SH-SY5Y (cell line): ENCODE results near the gene ANTXR1.

Experiments used
- GATA2 ChIP-seq: IDR thresholded peaks from 2 replicates; pipeline ENCODE4 v1.6.1; 2011; ENCODE audit warnings: mild to moderate bottlenecking, low read depth, low read length
- GATA3 ChIP-seq: IDR thresholded peaks from 2 replicates; pipeline ENCODE4 v1.6.1; 2011; ENCODE audit warnings: low read depth, mild to moderate bottlenecking, low read length, moderate library complexity

GRCh38 chr2:68977453-68977852 lies 35.5 kb upstream of the ANTXR1 start:
- TF ChIP-seq GATA2 (no peak), GATA3 (no peak)
